Neural progenitor cell (in vitro differentiated cells): ENCODE measurements around the gene DAPK2. TPM values are rescaled to one million over a fixed set of nuclear protein-coding genes. Genes with fewer than 3 reads are reported as not detected.

ENCODE experiments used
- DNase-seq: peaks from one replicate; pipeline ENCODE4 v3.0.0-alpha.2; 2016; ENCODE audit warnings: low spot score
- H2AFZ ChIP-seq: fragments of 200-600 bp; sonication (generic); replicated peaks from 2 replicates; pipeline ENCODE4 v1.6.1; 2016; ENCODE audit warnings: antibody characterized with exemption
- H3F3A ChIP-seq: fragments of 200-600 bp; sonication (generic); 2 replicates; pipeline ENCODE4 v1.6.1; 2016; ENCODE audit warnings: antibody characterized with exemption, low read depth
- H3K27ac ChIP-seq: fragments of 200-600 bp; sonication (generic); 2 replicates; pipeline ENCODE4 v1.5.1; 2016; ENCODE audit warnings: mild to moderate bottlenecking
- H3K27me3 ChIP-seq: fragments of 200-600 bp; sonication (generic); 2 replicates; pipeline ENCODE4 v1.6.1; 2016; ENCODE audit warnings: mild to moderate bottlenecking, moderate library complexity
- H3K36me3 ChIP-seq: fragments of 200-600 bp; sonication (generic); 2 replicates; pipeline ENCODE4 v1.5.1; 2016
- H3K4me1 ChIP-seq: fragments of 200-600 bp; sonication (generic); 2 replicates; pipeline ENCODE4 v1.6.1; 2016; ENCODE audit warnings: mixed run types
- H3K4me2 ChIP-seq: fragments of 200-600 bp; sonication (generic); 2 replicates; pipeline ENCODE4 v1.6.1; 2016
- H3K4me3 ChIP-seq: fragments of 200-600 bp; sonication (generic); 2 replicates; pipeline ENCODE4 v1.5.1; 2016
- H3K79me2 ChIP-seq: fragments of 200-600 bp; sonication (generic); 2 replicates; pipeline ENCODE4 v1.6.1; 2016; ENCODE audit warnings: low read depth
- H3K9ac ChIP-seq: fragments of 200-600 bp; sonication (generic); 2 replicates; pipeline ENCODE4 v1.6.1; 2016
- H3K9me3 ChIP-seq: fragments of 200-600 bp; sonication (generic); 2 replicates; pipeline ENCODE4 v1.5.1; 2016; ENCODE audit warnings: low read depth
- H4K20me1 ChIP-seq: fragments of 200-600 bp; sonication (generic); 2 replicates; pipeline ENCODE4 v1.6.1; 2016; ENCODE audit warnings: low read depth
- H3K27ac Mint-ChIP-seq: 3 replicates; pipeline ENCODE4 v1.8.0; 2021; ENCODE audit warnings: mixed read lengths
- H3K27me3 Mint-ChIP-seq: 2 replicates; pipeline ENCODE4 v1.8.0; 2022; ENCODE audit warnings: low read depth, mild to moderate bottlenecking, inconsistent platforms, moderate library complexity, mixed read lengths; ENCODE audit not compliant: insufficient read depth
- H3K36me3 Mint-ChIP-seq: 3 replicates; pipeline ENCODE4 v1.8.0; 2021; ENCODE audit warnings: mixed read lengths
- H3K4me1 Mint-ChIP-seq: 3 replicates; pipeline ENCODE4 v1.8.0; 2021; ENCODE audit warnings: mixed read lengths
- H3K4me3 Mint-ChIP-seq: 3 replicates; pipeline ENCODE4 v1.8.0; 2021; ENCODE audit warnings: mild to moderate bottlenecking, moderate library complexity, mixed read lengths
- H3K9me3 Mint-ChIP-seq: 3 replicates; pipeline ENCODE4 v1.8.0; 2020; ENCODE audit warnings: mixed read lengths
- CTCF ChIP-seq: fragments of 200-600 bp; sonication (generic); IDR thresholded peaks from 2 replicates; pipeline ENCODE4 v1.5.1; 2017; ENCODE audit warnings: antibody characterized with exemption, mild to moderate bottlenecking
- EZH2 ChIP-seq: fragments of 200-600 bp; sonication (generic); IDR thresholded peaks from 2 replicates; pipeline ENCODE4 v1.6.1; 2017; ENCODE audit warnings: antibody characterized with exemption, mild to moderate bottlenecking, moderate library complexity
- EZH2phosphoT487 ChIP-seq: fragments of 200-600 bp; sonication (generic); IDR thresholded peaks from 2 replicates; pipeline ENCODE4 v1.6.1; 2017; ENCODE audit warnings: antibody characterized with exemption
- total RNA-seq: library from RNA; depleted of rRNA; stranded (reverse); fragments of >200 nt; gene quantifications from 2 replicates; pipeline ENCODE4 v1.2.3, GENCODE V29; 2015; ENCODE audit warnings: low replicate concordance

The DAPK2 gene
- total RNA-seq, 1 donor from 2014 or later = 5.4 TPM

GRCh38 chr15:64016257-64016656 lies 30.0 kb downstream of the DAPK2 start:
- Histone ChIP-seq H3K4me2 (no peak overlapping the region), H3K79me2 (no peaks in the 10 kb centered on the region), H3K4me3 (no peak overlapping the region), H3K27me3 (no peaks in the 10 kb centered on the region), H3F3A (peaks cover 6% of the 10 kb centered on the region), H3K36me3 (no peaks in the 10 kb centered on the region), H3K9me3 (no peaks in the 10 kb centered on the region), H2AFZ (no peak overlapping the region), H3K27ac (no peak overlapping the region), H4K20me1 (no peaks in the 10 kb centered on the region), H3K9ac (no peak overlapping the region), H3K4me1 (peaks cover 12% of the 10 kb centered on the region)
- TF ChIP-seq CTCF = no peak
- no peak for TF ChIP-seq EZH2phosphoT487
- TF ChIP-seq EZH2 = no peak
- H3K4me3 Mint-ChIP-seq = no peak overlapping the region
- no peaks in the 10 kb centered on the region for H3K27me3 Mint-ChIP-seq
- no peaks in the 10 kb centered on the region for H3K9me3 Mint-ChIP-seq
- no peaks in the 10 kb centered on the region for H3K36me3 Mint-ChIP-seq
- no peak for DNase-seq
- no peak overlapping the region for H3K27ac Mint-ChIP-seq
- H3K4me1 Mint-ChIP-seq = peaks cover 16% of the 10 kb centered on the region

- Mint-ChIP-seq H3K36me3 (no peaks in the 10 kb centered on the region), H3K27me3 (no peaks in the 10 kb centered on the region)
- no peak for TF ChIP-seq CTCF
- no peak for TF ChIP-seq EZH2
- TF ChIP-seq EZH2phosphoT487 = no peak
These were observed 31.3 kb downstream of the DAPK2 start for GRCh38 chr15:64014995-64015394.

GRCh38 chr15:64013179-64014062 lies 32.9 kb downstream of the DAPK2 start:
- Histone ChIP-seq H2AFZ (no peak overlapping the region), H3K27ac (no peak overlapping the region), H3K4me2 (peak overlapping the region; percentile 33), H4K20me1 (no peaks in the 10 kb centered on the region), H3K4me1 (peaks cover 26% of the 10 kb centered on the region), H3K36me3 (no peaks in the 10 kb centered on the region), H3K9ac (no peak overlapping the region), H3F3A (peaks cover 6% of the 10 kb centered on the region), H3K4me3 (no peak overlapping the region), H3K27me3 (no peaks in the 10 kb centered on the region), H3K9me3 (no peaks in the 10 kb centered on the region), H3K79me2 (no peaks in the 10 kb centered on the region)
- Mint-ChIP-seq H3K4me1 (peaks cover 20% of the 10 kb centered on the region), H3K27ac (no peak overlapping the region), H3K9me3 (no peaks in the 10 kb centered on the region), H3K4me3 (no peak overlapping the region), H3K36me3 (no peaks in the 10 kb centered on the region), H3K27me3 (no peaks in the 10 kb centered on the region)
- TF ChIP-seq EZH2 (no peak), CTCF (no peak), EZH2phosphoT487 (no peak)
- DNase-seq = peak; percentile 17

More at GRCh38 chr15:64014995-64015394, 31.3 kb downstream of the DAPK2 start:
- Histone ChIP-seq H3K79me2 (no peaks in the 10 kb centered on the region), H3K4me1 (peaks cover 21% of the 10 kb centered on the region), H3K4me2 (no peak overlapping the region), H3K27ac (no peak overlapping the region), H3F3A (peaks cover 6% of the 10 kb centered on the region), H3K36me3 (no peaks in the 10 kb centered on the region), H3K9ac (no peak overlapping the region), H3K27me3 (no peaks in the 10 kb centered on the region), H2AFZ (no peak overlapping the region), H3K4me3 (no peak overlapping the region), H4K20me1 (no peaks in the 10 kb centered on the region), H3K9me3 (no peaks in the 10 kb centered on the region)
- H3K4me1 Mint-ChIP-seq = peaks cover 20% of the 10 kb centered on the region
- H3K4me3 Mint-ChIP-seq = no peak overlapping the region
- H3K9me3 Mint-ChIP-seq = no peaks in the 10 kb centered on the region
- no peak overlapping the region for H3K27ac Mint-ChIP-seq
- DNase-seq = no peak
